Upper lobe of left lung (tissue), 6 donors: ENCODE results near the gene TRAF3. TPM values are rescaled to one million over a fixed set of nuclear protein-coding genes. Genes with fewer than 3 reads are reported as not detected.

Experiments
- ATAC-seq, 2 donors: fragments of 200-7000 bp; cut with Tn5 transposase; one replicate each; pipeline ENCODE4 v1.9.1; 2022; ENCODE audit warnings: mild to moderate bottlenecking in 2 of 2, moderate library complexity in 2 of 2; ENCODE audit not compliant: low FRiP score in 2 of 2
- DNase-seq, 2 donors: peaks; one replicate each; pipeline ENCODE4 v3.0.0-alpha.2; 2019 to 2020
- H3K27ac ChIP-seq, 4 donors: fragments of 200-600 bp; sonication (generic); one replicate each; pipeline ENCODE4 v1.5.1; 2016 to 2019
- H3K27me3 ChIP-seq, 4 donors: fragments of 200-600 bp; sonication (generic); one replicate each; pipeline ENCODE4 v1.5.1; 2017 to 2019
- H3K36me3 ChIP-seq, 4 donors: fragments of 200-600 bp; sonication (generic); one replicate each; pipeline ENCODE4 v1.5.1; 2016 to 2019
- H3K4me1 ChIP-seq, 4 donors: fragments of 200-600 bp; sonication (generic); one replicate each; pipeline ENCODE4 v1.5.1; 2018 to 2019
- H3K4me3 ChIP-seq, 4 donors: fragments of 200-600 bp; sonication (generic); one replicate each; pipeline ENCODE4 v1.5.1; 2017 to 2019; ENCODE audit warnings: mild to moderate bottlenecking in 2 of 4, moderate library complexity in 1 of 4
- H3K9me3 ChIP-seq, 4 donors: fragments of 200-600 bp; sonication (generic); one replicate each; pipeline ENCODE4 v1.5.1; 2018 to 2019
- CTCF ChIP-seq, 6 experiments: fragments of 450-650 bp in 4 of 6; fragments of 200-600 bp in 2 of 6; sonication (generic) in 2 of 6; IDR thresholded peaks; one replicate each; pipeline ENCODE4 v1.5.1; 2016 to 2019; ENCODE audit warnings: antibody characterized with exemption in 6 of 6
- EP300 ChIP-seq, 4 donors: sonication (generic); formaldehyde crosslinking; IDR thresholded peaks; one replicate each; pipeline ENCODE4 v1.5.1; 2017; ENCODE audit warnings: antibody characterized with exemption in 4 of 4, control low read depth in 2 of 4
- POLR2A ChIP-seq, 4 donors: fragments of 450-650 bp; IDR thresholded peaks; one replicate each; pipeline ENCODE4 v1.5.1; 2016 to 2017; ENCODE audit warnings: antibody characterized with exemption in 4 of 4, mild to moderate bottlenecking in 2 of 4
- POLR2AphosphoS5 ChIP-seq, 2 donors: sonication (generic); formaldehyde crosslinking; IDR thresholded peaks; one replicate each; pipeline ENCODE4 v1.5.1; 2017; ENCODE audit warnings: antibody characterized with exemption in 2 of 2
- WGBS, 2 donors: methylation state at CpG; one replicate each; pipeline ENCODE4 v1.1.5; 2017 to 2018; 5-methylcytosine and 5-hydroxymethylcytosine counted together
- total RNA-seq, 6 donors: library from RNA; depleted of rRNA in 4 of 6; stranded (reverse); fragments of >200 nt in 4 of 6; gene quantifications; one replicate each; pipeline versions ENCODE4 v1.1.0 to v1.2.1, GENCODE V29; 2016 to 2021
- donor health status: DM: no; HTN: no; CAD: no; lungs with moderate emphysema.
- donor health status: DM: no; HTN: yes; CAD: no; lungs with severe emphysema.

The TRAF3 gene
- total RNA-seq, 6 donors from 2014 or later = 14.7 to 45.4 (median 22.1) TPM

DNA sequence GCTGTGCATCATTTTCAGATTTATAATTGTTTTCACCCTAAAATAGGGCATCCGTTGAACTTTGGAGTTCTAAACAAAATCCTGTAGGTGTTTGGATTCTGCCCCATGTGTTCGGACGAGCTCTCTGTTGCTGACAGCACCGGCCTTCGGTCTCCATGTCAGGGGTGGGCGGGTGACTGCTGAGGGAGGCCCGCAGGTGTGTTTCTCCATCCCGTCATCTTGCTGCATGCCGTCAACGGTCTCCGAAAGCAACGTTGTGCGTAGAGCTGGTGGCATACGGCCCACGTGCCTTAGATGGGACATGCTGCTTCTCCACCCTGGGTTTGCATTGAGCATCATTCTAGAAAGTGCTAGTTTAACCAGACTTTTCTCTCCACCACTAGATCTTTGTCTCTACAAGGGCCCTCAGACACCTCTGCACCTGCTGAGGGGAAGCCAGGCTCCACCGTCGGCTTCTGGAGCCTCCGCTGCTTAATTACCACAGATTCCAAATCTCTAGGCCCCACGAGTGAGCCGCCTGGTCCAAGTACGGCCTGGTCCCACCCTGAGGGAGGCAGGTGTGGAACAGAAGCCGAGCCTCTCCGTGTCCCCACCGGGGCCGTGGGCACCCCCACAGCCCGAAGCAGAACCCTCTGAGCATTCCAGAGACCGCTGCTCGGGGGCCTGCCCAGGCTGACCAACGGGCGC, 129.5 kb downstream of the TRAF3 start:
- ATAC-seq (no peak), DNase-seq (peak in 1 of 2 donors; percentile 77)
- Histone ChIP-seq H3K4me3 (no peak overlapping the region), H3K27ac (no peak overlapping the region), H3K36me3 (peaks cover 4 to 41% (median 31%) of the 10 kb centered on the region in 4 donors), H3K9me3 (no peaks in the 10 kb centered on the region), H3K4me1 (no peaks in the 10 kb centered on the region), H3K27me3 (no peaks in the 10 kb centered on the region)
- TF ChIP-seq POLR2AphosphoS5 (IDR thresholded peaks at IDR 0.05) = no peak
- no peak for TF ChIP-seq POLR2A (IDR thresholded peaks at IDR 0.05)
- TF ChIP-seq EP300 (IDR thresholded peaks at IDR 0.05) = no peak
- TF ChIP-seq CTCF (IDR thresholded peaks at IDR 0.05) = no peak
- WGBS, 2 donors = 96 to 97% methylated on average over 29 to 30 of the region's 30 CpGs

DNA sequence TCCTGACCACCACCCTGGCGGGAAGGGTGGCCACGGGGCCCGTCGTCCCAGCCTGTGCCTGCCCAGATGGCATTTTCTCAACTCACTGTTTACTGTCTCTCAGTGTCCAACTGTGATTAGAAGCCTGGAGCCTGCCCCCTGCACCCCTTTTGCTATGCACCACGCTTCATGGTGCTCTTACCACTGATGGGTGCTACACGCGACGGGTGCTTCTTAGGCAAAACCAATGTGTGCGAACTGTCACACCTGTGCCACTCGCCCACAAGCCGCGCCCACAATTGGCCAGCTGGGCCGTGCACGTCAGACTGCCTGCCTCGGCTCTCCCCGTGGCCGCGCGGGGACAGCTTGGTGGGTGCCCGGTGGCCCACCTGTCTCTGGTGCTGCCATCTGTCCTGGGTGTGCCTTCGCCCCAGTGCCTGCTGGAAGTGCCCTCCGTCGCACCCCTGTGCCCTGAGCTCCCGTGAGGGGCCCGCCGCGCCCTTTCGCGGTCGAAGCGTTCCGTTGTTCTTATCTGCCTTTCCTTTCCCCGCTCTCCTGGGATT, 130.1 kb downstream of the TRAF3 start:
- TF ChIP-seq POLR2A (IDR thresholded peaks at IDR 0.05) = no peak
- TF ChIP-seq CTCF (IDR thresholded peaks at IDR 0.05) = no peak
- TF ChIP-seq EP300 (IDR thresholded peaks at IDR 0.05) = no peak
- TF ChIP-seq POLR2AphosphoS5 (IDR thresholded peaks at IDR 0.05) = no peak
- DNase-seq (peak in 1 of 2 donors; percentile 82), ATAC-seq (no peak)
- H3K4me3 ChIP-seq = no peak overlapping the region
- WGBS, 2 donors = 96 to 97% methylated on average over 25 to 28 of the region's 33 CpGs
- no peaks in the 10 kb centered on the region for H3K4me1 ChIP-seq
- no peaks in the 10 kb centered on the region for H3K27me3 ChIP-seq
- H3K27ac ChIP-seq = no peak overlapping the region
- peaks cover 4 to 41% (median 31%) of the 10 kb centered on the region in 4 donors for H3K36me3 ChIP-seq
- no peaks in the 10 kb centered on the region for H3K9me3 ChIP-seq

DNA sequence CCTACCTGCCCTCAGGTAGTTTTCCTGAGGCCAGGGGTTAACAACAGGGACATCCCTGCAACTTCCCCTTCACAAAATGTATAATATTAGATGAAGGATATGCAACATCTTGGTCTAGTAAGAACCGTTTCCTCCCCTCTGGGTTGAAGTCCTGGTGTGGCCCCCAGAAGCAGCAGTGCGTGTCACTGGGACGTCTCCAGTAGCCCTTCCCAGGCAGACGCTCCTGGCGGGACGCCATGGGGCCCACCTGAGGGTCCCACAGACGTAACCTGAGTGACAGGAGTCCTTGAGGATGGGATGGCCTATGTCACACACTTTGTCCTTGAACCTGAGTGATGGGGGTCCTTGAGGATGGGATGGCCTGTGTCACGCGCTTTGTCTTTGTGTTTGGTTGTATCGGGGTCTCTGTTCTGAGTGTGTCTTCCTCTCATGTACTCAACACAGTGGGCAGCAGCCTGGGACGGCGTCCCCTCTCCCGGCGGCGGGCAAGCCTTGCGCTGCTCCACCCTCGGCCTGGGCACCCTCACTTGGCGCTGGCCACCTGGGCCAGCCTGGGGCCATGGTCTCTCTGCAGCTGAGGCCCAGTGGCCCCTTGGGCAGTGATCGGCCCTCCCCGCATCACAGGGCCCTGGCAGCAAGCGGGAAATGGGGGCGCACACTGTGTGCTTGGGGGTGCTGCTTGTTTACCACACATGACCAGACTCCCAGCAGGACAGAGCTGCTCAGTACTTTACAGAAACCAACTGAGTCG, 130.9 kb downstream of the TRAF3 start:
- no peaks in the 10 kb centered on the region for H3K9me3 ChIP-seq
- ATAC-seq = peak in 1 of 2 donors; percentile 3
- no peaks in the 10 kb centered on the region for H3K27me3 ChIP-seq
- DNase-seq = peak in 1 of 2 donors; percentile 73
- H3K4me3 ChIP-seq = no peak overlapping the region
- no peak overlapping the region for H3K27ac ChIP-seq
- no peaks in the 10 kb centered on the region for H3K4me1 ChIP-seq
- WGBS, 2 donors = 93 to 96% methylated on average over 10 to 23 of the region's 23 CpGs
- TF ChIP-seq EP300 (IDR thresholded peaks at IDR 0.05) = no peak
- TF ChIP-seq POLR2A (IDR thresholded peaks at IDR 0.05) = no peak
- no peak for TF ChIP-seq CTCF (IDR thresholded peaks at IDR 0.05)
- TF ChIP-seq POLR2AphosphoS5 (IDR thresholded peaks at IDR 0.05) = no peak
- H3K36me3 ChIP-seq = peaks cover 4 to 38% (median 30%) of the 10 kb centered on the region in 4 donors

- Histone ChIP-seq H3K27me3 (no peaks in the 10 kb centered on the region), H3K36me3 (peaks cover 4 to 30% (median 23%) of the 10 kb centered on the region in 4 donors), H3K27ac (no peak overlapping the region), H3K4me1 (no peaks in the 10 kb centered on the region), H3K4me3 (no peak overlapping the region), H3K9me3 (no peaks in the 10 kb centered on the region)
- 94 to 95% methylated on average over 26 to 29 of the region's 29 CpGs for WGBS, 2 donors
- ATAC-seq = no peak
- TF ChIP-seq EP300 (IDR thresholded peaks at IDR 0.05) (no peak), POLR2AphosphoS5 (IDR thresholded peaks at IDR 0.05) (no peak)
- DNase-seq = peak in 1 of 2 donors; percentile 75
Measured at GRCh38 chr14:102908766-102909455, 131.7 kb downstream of the TRAF3 start.

GRCh38 chr14:102909462-102909861, 132.2 kb downstream of the TRAF3 start:
- Histone ChIP-seq H3K27me3 (no peaks in the 10 kb centered on the region), H3K4me3 (no peak overlapping the region), H3K36me3 (peaks cover 4 to 26% (median 19%) of the 10 kb centered on the region in 4 donors), H3K9me3 (no peaks in the 10 kb centered on the region), H3K4me1 (no peaks in the 10 kb centered on the region), H3K27ac (no peak overlapping the region)
- DNase-seq (peak in 1 of 2 donors; percentile 69), ATAC-seq (no peak)
- WGBS, 2 donors = 91 to 100% methylated on average over 3 to 10 of the region's 10 CpGs
- TF ChIP-seq POLR2A (IDR thresholded peaks at IDR 0.05) (no peak), CTCF (IDR thresholded peaks at IDR 0.05) (no peak), EP300 (IDR thresholded peaks at IDR 0.05) (no peak), POLR2AphosphoS5 (IDR thresholded peaks at IDR 0.05) (no peak)
